Stimulated activated CD4-positive, alpha-beta T cell treated with anti-CD3 and anti-CD28 coated beads, TNF-alpha, amount 100 ng/mL, for 4 hours (primary cell): ENCODE data around the gene THSD1.
"Not testable (repeated sequence)": the region's sequence is repeated elsewhere in the genome, so short reads cannot be mapped to it uniquely, and the experiment has no call there.

Experiments used
- DNase-seq, 3 experiments: peaks; one replicate each; pipeline ENCODE4 v3.0.0-alpha.2; 2020; ENCODE audit warnings: low read depth in 3 of 3

THSD1 gene

DNA sequence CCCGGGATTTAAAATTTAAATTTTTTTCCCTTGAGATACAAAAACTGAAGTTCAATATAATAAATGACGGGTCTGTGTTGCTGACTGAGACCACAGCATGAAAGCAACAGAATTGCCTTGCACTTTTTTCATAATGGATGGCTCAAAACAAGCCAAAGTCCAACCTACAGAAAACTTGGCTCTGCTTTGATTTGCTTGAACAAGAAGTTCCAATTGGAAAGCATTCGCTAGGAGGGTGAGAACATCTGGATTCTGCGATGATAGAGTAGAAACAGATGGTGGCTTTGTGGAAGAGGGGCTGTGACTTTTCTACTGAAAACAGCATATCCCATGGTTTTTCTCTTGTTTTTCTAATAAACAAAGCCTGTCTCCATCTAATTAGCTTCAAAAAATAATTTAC is 46.4 kb downstream of the THSD1 start:
- DNase-seq, result no peak

DNA sequence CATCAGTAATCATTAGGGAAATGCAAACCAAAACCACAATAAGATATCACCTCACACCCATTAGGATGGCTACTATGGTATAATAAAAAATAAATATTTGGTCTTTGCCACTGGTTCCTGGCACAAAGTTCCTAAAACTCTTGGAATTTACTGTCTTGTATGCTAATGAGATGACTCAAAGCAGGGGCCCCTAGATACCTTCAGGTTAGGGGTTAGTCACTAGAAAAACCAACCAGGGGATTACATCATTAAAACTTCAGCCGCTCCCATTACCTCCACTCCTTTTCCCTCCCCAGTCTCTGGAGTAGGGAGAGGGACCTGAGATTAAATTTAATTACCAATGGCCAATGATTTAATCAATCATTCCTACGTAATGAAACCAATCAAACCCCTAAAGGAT is 49.6 kb downstream of the THSD1 start:
- no peak for DNase-seq

DNA sequence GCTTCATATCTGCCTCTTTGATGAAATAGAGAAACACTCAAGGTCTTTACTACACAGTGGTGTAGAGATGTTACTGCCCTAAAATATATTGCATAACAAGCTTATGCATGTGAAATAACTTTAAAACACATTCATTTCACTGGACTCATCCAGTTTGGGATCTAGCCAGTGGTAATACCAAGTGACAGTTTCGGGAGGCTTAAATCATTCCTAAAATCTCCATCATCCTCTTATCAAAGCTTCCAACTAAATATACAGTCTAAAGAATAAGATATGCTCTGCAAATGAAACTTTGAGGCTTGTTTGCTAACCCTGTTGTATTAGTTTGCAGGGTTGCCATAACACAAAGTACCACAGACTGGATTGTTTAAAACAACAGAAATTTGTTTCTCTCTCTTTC is 52.8 kb downstream of the THSD1 start:
- no peak for DNase-seq

- no peak for DNase-seq
These were observed 56.8 kb downstream of the THSD1 start for GRCh38 chr13:52348983-52349780.

- DNase-seq, result no peak
These were observed 57.9 kb downstream of the THSD1 start for GRCh38 chr13:52348071-52348470.

GRCh38 chr13:52345631-52346251 is 60.2 kb downstream of the THSD1 start:
- no peak for DNase-seq

- no peak for DNase-seq
These were observed 60.9 kb downstream of the THSD1 start for GRCh38 chr13:52345048-52345447.

DNA sequence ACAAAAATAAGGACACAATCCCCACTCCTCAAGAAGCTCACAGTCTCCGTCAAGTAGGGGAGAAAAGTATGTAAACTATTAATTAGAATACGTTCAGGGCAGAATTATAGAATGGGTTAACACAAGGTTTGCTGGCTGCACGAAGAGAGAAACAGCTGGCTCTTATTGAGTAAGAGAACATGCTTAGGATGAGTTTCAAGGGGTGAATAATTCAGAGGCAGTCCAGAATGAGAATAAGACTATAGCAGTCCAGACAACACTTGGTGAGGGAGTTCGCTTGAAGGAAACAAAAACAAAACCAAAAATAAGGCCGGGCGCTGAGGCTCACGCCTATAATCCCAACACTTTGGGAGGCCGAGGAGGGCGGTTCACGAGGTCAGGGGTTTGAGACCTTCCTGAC is 61.9 kb downstream of the THSD1 start:
- no peak for DNase-seq

GRCh38 chr13:52342203-52342602 is 63.8 kb downstream of the THSD1 start:
- not testable (repeated sequence) for DNase-seq

GRCh38 chr13:52337828-52338455 is 68.0 kb downstream of the THSD1 start:
- not testable (repeated sequence) for DNase-seq

DNA sequence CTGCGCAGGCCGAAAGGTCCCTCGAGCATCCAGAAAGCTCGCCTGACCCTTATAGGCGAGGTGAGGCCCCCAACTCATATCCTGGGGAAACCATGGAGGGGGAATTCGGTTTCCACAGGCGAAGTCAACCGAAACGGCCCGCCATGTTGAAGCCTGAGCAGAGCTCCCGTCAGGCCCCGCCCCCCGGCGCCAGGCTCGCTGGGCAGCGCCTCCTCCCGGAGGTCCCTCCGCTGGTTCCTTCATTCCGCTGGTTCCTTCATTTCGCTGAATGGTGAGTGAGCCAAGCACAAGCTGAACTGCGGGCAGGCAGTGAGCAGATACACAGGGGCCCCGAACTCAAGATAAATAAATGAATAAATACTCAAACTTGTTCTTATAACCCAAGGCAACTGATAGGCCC is 71.9 kb downstream of the THSD1 start:
- DNase-seq, result not testable (repeated sequence)

- not testable (repeated sequence) for DNase-seq
These were observed 74.1 kb downstream of the THSD1 start for GRCh38 chr13:52331844-52332243.
